NB4 (cell line): ENCODE results near the gene NOMO2.
"Not testable (repeated sequence)": the region's sequence is repeated elsewhere in the genome, so short reads cannot be mapped to it uniquely, and the experiment has no call there.

Experiments
- CTCF ChIP-seq: IDR thresholded peaks from one replicate; pipeline ENCODE4 v1.5.1; 2012; ENCODE audit warnings: low read depth, low read length
- POLR2A ChIP-seq: IDR thresholded peaks from 2 replicates; pipeline ENCODE4 v1.6.1; 2011; ENCODE audit warnings: mild to moderate bottlenecking; ENCODE audit not compliant: insufficient read length; ENCODE audit errors: extremely low read depth

- not testable (repeated sequence) for TF ChIP-seq CTCF, POLR2A
Measured at GRCh38 chr16:18585789-18586188, 23.9 kb upstream of the NOMO2 start.
